ENCODE results near the gene RTN4RL2. TPM values are rescaled to one million over a fixed set of nuclear protein-coding genes. Genes with fewer than 3 reads are reported as not detected.

RTN4RL2 gene
- total and polyA plus RNA-seq, 9 of the 15 experiments (the other 6 are each of a cell fraction or from before 2014, with no cell fraction given), result 0.06 to 1.9 (median 0.34) TPM; not detected in 4

DNA sequence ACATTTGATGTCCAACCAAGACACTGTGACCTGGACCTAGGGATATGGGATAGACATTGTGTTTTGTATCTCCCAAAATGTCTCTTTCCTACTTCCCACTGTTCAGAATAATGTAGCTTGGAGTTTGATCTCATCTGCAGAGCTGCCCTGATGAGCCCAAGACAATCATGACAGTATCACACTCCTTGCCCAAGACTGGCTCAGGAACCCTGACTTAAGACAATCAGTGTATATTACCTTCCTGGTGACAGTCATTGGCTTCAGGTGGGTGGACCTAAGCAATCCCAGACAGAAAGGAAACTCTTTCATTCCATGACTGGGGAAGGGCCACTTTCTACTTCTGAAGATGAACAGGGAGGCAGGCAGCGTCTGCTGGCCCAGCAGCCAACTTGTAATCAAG, 14.3 kb upstream of the RTN4RL2 start (continued):
- TF ChIP-seq, protein P1, sequence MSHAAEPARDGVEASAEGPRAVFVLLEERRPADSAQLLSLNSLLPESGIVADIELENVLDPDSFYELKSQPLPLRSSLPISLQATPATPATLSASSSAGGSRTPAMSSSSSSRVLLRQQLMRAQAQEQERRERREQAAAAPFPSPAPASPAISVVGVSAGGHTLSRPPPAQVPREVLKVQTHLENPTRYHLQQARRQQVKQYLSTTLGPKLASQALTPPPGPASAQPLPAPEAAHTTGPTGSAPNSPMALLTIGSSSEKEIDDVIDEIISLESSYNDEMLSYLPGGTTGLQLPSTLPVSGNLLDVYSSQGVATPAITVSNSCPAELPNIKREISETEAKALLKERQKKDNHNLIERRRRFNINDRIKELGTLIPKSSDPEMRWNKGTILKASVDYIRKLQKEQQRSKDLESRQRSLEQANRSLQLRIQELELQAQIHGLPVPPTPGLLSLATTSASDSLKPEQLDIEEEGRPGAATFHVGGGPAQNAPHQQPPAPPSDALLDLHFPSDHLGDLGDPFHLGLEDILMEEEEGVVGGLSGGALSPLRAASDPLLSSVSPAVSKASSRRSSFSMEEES (CRISPR knock-in tag; IDR thresholded peaks at IDR 0.05), result no peak
- TF ChIP-seq, protein P2, sequence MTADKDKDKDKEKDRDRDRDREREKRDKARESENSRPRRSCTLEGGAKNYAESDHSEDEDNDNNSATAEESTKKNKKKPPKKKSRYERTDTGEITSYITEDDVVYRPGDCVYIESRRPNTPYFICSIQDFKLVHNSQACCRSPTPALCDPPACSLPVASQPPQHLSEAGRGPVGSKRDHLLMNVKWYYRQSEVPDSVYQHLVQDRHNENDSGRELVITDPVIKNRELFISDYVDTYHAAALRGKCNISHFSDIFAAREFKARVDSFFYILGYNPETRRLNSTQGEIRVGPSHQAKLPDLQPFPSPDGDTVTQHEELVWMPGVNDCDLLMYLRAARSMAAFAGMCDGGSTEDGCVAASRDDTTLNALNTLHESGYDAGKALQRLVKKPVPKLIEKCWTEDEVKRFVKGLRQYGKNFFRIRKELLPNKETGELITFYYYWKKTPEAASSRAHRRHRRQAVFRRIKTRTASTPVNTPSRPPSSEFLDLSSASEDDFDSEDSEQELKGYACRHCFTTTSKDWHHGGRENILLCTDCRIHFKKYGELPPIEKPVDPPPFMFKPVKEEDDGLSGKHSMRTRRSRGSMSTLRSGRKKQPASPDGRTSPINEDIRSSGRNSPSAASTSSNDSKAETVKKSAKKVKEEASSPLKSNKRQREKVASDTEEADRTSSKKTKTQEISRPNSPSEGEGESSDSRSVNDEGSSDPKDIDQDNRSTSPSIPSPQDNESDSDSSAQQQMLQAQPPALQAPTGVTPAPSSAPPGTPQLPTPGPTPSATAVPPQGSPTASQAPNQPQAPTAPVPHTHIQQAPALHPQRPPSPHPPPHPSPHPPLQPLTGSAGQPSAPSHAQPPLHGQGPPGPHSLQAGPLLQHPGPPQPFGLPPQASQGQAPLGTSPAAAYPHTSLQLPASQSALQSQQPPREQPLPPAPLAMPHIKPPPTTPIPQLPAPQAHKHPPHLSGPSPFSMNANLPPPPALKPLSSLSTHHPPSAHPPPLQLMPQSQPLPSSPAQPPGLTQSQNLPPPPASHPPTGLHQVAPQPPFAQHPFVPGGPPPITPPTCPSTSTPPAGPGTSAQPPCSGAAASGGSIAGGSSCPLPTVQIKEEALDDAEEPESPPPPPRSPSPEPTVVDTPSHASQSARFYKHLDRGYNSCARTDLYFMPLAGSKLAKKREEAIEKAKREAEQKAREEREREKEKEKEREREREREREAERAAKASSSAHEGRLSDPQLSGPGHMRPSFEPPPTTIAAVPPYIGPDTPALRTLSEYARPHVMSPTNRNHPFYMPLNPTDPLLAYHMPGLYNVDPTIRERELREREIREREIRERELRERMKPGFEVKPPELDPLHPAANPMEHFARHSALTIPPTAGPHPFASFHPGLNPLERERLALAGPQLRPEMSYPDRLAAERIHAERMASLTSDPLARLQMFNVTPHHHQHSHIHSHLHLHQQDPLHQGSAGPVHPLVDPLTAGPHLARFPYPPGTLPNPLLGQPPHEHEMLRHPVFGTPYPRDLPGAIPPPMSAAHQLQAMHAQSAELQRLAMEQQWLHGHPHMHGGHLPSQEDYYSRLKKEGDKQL (CRISPR knock-in tag; IDR thresholded peaks at IDR 0.05; ENCODE audit: borderline replicate concordance), result no peak
- TF ChIP-seq ZNF12 (CRISPR knock-in tag; IDR thresholded peaks at IDR 0.05), result no peak
- TF ChIP-seq U2AF1 (optimal IDR thresholded peaks at IDR 0.05; ENCODE audit: low read depth, low read length), result no peak
